ENCODE measurements around the gene MTHFS.
"Not testable (repeated sequence)": the region's sequence is repeated elsewhere in the genome, so short reads cannot be mapped to it uniquely, and the experiment has no call there.

MTHFS gene

GRCh38 chr15:79896634-79897379 lies at the start of gene MTHFS:
MTHFS (minus strand) TSS chr15:79897014; CDS start chr15:79896988, 26 bp downstream.
- peak; percentile 71 for DNase-seq (ENCODE audit: low spot score)

GRCh38 chr15:79944622-79945021 lies 47.8 kb upstream of the MTHFS start:
- DNase-seq (ENCODE audit: low spot score) = no peak

GRCh38 chr15:79943820-79944219 lies 47.0 kb upstream of the MTHFS start:
- no peak for DNase-seq (ENCODE audit: low spot score)

- no peak for DNase-seq (ENCODE audit: low spot score)
Measured at GRCh38 chr15:79942741-79943481, 46.1 kb upstream of the MTHFS start.

GRCh38 chr15:79939399-79939798 lies 42.6 kb upstream of the MTHFS start:
- no peak for DNase-seq (ENCODE audit: low spot score)

- DNase-seq (ENCODE audit: low spot score) = no peak
Measured at GRCh38 chr15:79938143-79938542, 41.3 kb upstream of the MTHFS start.

- not testable (repeated sequence) for DNase-seq (ENCODE audit: low spot score)
Measured at GRCh38 chr15:79935556-79936201, 38.9 kb upstream of the MTHFS start.

- DNase-seq (ENCODE audit: low spot score) = no peak
Measured at GRCh38 chr15:79933231-79933630, 36.4 kb upstream of the MTHFS start.

GRCh38 chr15:79932447-79932846 lies 35.6 kb upstream of the MTHFS start:
- DNase-seq (ENCODE audit: low spot score) = no peak

- DNase-seq (ENCODE audit: low spot score) = no peak
Measured at GRCh38 chr15:79930516-79930915, 33.7 kb upstream of the MTHFS start.

- DNase-seq (ENCODE audit: low spot score) = no peak
Measured at GRCh38 chr15:79929412-79929811, 32.6 kb upstream of the MTHFS start.

GRCh38 chr15:79926116-79926515 lies 29.3 kb upstream of the MTHFS start:
- not testable (repeated sequence) for DNase-seq (ENCODE audit: low spot score)

- DNase-seq (ENCODE audit: low spot score) = no peak
Measured at GRCh38 chr15:79924379-79924778, 27.6 kb upstream of the MTHFS start.

- DNase-seq (ENCODE audit: low spot score) = peak; percentile 82
Measured at GRCh38 chr15:79923515-79924169, 26.8 kb upstream of the MTHFS start.

- peak; percentile 10 for DNase-seq (ENCODE audit: low spot score)
Measured at GRCh38 chr15:79923079-79923514, 26.3 kb upstream of the MTHFS start.

- no peak for DNase-seq (ENCODE audit: low spot score)
Measured at GRCh38 chr15:79922512-79923078, 25.8 kb upstream of the MTHFS start.

- no peak for DNase-seq (ENCODE audit: low spot score)
Measured at GRCh38 chr15:79919749-79920511, 23.1 kb upstream of the MTHFS start.

GRCh38 chr15:79919090-79919748 lies 22.4 kb upstream of the MTHFS start:
- DNase-seq (ENCODE audit: low spot score) = no peak

GRCh38 chr15:79918278-79918677 lies 21.5 kb upstream of the MTHFS start:
- DNase-seq (ENCODE audit: low spot score) = no peak

- no peak for DNase-seq (ENCODE audit: low spot score)
Measured at GRCh38 chr15:79916502-79917132, 19.8 kb upstream of the MTHFS start.
